Ammon's horn (tissue), 1 donor: ENCODE measurements around the gene EMID1.

Source experiments
- DNase-seq: peaks from one replicate; pipeline ENCODE4 v3.0.0-alpha.2; 2016; ENCODE audit warnings: low spot score

Gene EMID1

GRCh38 chr22:29298641-29299040 is 92.9 kb downstream of the EMID1 start:
- no peak for DNase-seq

- DNase-seq: no peak
Measured at GRCh38 chr22:29299136-29299900, 93.6 kb downstream of the EMID1 start.

- DNase-seq: no peak
Measured at GRCh38 chr22:29300467-29300806, 94.7 kb downstream of the EMID1 start.

GRCh38 chr22:29300807-29301601 is 95.3 kb downstream of the EMID1 start:
- no peak for DNase-seq

GRCh38 chr22:29301716-29302401 is 96.2 kb downstream of the EMID1 start:
- no peak for DNase-seq

- no peak for DNase-seq
Measured at GRCh38 chr22:29302402-29302680, 96.6 kb downstream of the EMID1 start.

- DNase-seq: no peak
Measured at GRCh38 chr22:29302681-29303465, 97.2 kb downstream of the EMID1 start.

- no peak for DNase-seq
Measured at GRCh38 chr22:29305836-29306174, 100.1 kb downstream of the EMID1 start.

- DNase-seq: peak; percentile 83
Measured at GRCh38 chr22:29306175-29306834, 100.6 kb downstream of the EMID1 start, which contains the start of gene GAS2L1. Gene GAS2L1 (plus strand): TSS chr22:29306650. CDS start chr22:29308106, 1,456 bp downstream.

- peak; percentile 80 for DNase-seq
Measured at GRCh38 chr22:29306835-29307595, 101.3 kb downstream of the EMID1 start.

- DNase-seq: no peak
Measured at GRCh38 chr22:29307596-29308147, 102.0 kb downstream of the EMID1 start.

GRCh38 chr22:29308148-29308790 is 102.6 kb downstream of the EMID1 start:
- no peak for DNase-seq

- no peak for DNase-seq
Measured at GRCh38 chr22:29308791-29309262, 103.1 kb downstream of the EMID1 start.
